Measurements from ENCODE around the gene TBK1. TPM values are rescaled to one million over a fixed set of nuclear protein-coding genes. Genes with fewer than 3 reads are reported as not detected.

The TBK1 gene
- total and polyA plus RNA-seq, 9 donors: 13.3 to 18.3 (median 14.1) TPM

DNA sequence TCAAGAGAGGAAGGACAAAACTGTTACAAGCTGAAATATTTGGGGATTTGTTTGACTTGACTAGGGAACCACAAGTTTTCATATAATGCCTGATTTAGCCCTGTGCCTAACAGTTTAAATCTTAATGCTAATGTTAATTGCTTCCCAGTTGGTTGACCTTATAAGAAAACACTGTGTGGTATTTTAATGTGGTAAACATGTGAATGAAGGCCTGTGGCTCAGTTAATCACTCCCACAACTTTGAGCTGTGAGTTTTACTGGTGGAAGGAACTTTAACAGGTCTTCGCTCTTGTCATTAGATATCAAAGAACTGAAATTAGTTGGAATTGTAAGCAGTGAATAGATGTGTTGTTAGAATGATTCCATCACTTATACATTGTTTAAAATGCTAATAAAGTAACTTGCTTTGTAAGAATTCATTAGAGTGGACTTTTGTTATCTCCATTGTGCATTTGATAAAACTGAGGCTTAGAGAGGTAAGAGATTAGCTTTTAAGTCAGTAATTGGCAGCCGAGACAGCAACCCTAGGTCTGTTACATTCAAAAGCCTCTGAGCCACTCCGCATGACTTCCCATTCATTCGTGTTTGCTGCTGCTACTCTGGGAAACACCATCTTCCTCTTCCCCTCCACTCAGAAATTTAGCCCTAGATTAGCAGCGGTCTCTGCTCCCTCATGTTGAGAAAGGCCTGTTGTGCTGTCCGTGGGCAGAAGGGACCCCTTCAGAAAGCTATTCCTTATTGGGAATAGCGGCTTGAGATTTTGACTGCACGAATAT lies 1.0 kb upstream of the TBK1 start:
- Histone ChIP-seq H3K27me3 (ENCODE audit: control insufficient read depth, insufficient read depth, low read length) (no peaks in the 10 kb centered on the region), H3K27ac (ENCODE audit: low read length) (peak overlapping the region; percentile 94), H3K4me1 (ENCODE audit: control insufficient read depth, insufficient read depth, low read length) (peaks cover 4% of the 10 kb centered on the region), H3K4me3 (ENCODE audit: low read length) (peak overlapping the region; percentile 98), H3K9me3 (replicated peaks; ENCODE audit: control insufficient read depth, low read depth, low read length) (no peaks in the 10 kb centered on the region), H3K36me3 (ENCODE audit: control insufficient read depth, insufficient read depth, low read length) (peaks cover 12% of the 10 kb centered on the region)
- 0% methylated on average over 4 of the region's 8 CpGs for WGBS (ENCODE audit: insufficient coverage)
- peak; percentile 25 for DNase-seq

DNA sequence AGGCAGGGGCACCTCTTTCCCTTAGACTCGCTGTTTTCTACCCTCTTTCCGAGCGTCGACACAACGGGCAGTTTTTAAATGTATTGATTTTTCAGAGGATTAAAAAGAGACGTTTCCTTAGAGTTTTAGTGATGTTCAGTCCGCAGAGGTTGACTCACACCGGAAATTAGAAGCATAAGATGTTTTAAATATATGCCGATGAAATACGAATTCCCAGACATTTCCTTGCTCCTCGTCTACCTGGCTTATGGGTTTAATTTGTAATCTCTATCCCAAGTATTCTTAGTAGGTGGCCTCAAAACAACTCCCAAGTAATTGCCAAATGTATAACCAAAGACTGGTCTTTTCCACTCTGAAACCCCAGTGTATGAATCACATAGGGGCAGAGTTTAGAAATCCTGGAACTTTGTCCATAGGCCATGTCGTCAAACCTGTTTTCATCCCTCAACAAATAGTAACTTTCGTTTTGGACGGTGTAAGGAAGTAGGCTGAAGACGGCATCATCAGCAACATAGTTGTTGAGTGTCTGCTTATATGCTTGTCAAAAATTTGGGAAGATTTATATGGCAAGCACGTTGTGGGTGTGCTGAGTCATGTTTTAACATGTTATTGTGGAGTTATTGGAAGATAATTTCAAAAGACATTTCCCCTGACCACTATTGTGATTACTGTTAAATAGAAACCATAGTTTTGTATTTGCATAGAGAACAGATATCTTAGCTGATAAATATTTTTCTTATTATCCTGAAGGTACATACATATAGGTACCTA lies 824 bp downstream of the TBK1 start:
- peak overlapping the region; percentile 98 for H3K4me3 ChIP-seq (ENCODE audit: low read length)
- no peaks in the 10 kb centered on the region for H3K9me3 ChIP-seq (replicated peaks; ENCODE audit: control insufficient read depth, low read depth, low read length)
- H3K36me3 ChIP-seq (ENCODE audit: control insufficient read depth, insufficient read depth, low read length): peaks cover 9% of the 10 kb centered on the region
- peak overlapping the region; percentile 93 for H3K27ac ChIP-seq (ENCODE audit: low read length)
- peak; percentile 69 for DNase-seq
- WGBS (ENCODE audit: insufficient coverage): 0% methylated on average over 2 of the region's 16 CpGs
- H3K27me3 ChIP-seq (ENCODE audit: control insufficient read depth, insufficient read depth, low read length): no peaks in the 10 kb centered on the region
- peaks cover 4% of the 10 kb centered on the region for H3K4me1 ChIP-seq (ENCODE audit: control insufficient read depth, insufficient read depth, low read length)

DNA sequence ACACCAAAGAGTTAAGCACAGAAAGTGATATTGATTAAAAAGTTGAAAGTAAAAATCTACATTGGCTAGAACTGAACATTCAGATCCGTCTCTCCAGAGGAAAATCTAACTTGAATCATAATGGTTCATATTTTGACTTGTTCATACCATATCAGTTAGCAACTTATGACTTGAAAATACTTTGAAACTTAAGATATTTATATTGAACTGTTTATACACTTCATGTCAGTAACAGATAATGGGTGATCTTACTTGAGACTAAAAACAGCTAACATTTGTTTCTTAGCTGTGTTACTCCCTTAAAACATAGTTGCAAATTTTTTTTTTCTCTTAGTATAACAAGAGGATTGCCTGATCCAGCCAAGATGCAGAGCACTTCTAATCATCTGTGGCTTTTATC lies 3.6 kb downstream of the TBK1 start:
- no peaks in the 10 kb centered on the region for H3K27me3 ChIP-seq (ENCODE audit: control insufficient read depth, insufficient read depth, low read length)
- H3K4me3 ChIP-seq (ENCODE audit: low read length): no peak overlapping the region
- H3K27ac ChIP-seq (ENCODE audit: low read length): no peak overlapping the region
- H3K9me3 ChIP-seq (replicated peaks; ENCODE audit: control insufficient read depth, low read depth, low read length): no peaks in the 10 kb centered on the region
- DNase-seq: no peak
- peaks cover 9% of the 10 kb centered on the region for H3K36me3 ChIP-seq (ENCODE audit: control insufficient read depth, insufficient read depth, low read length)
- peaks cover 6% of the 10 kb centered on the region for H3K4me1 ChIP-seq (ENCODE audit: control insufficient read depth, insufficient read depth, low read length)
- no CpG with 5 or more reads among the region's 1 CpG for WGBS (ENCODE audit: insufficient coverage)

DNA sequence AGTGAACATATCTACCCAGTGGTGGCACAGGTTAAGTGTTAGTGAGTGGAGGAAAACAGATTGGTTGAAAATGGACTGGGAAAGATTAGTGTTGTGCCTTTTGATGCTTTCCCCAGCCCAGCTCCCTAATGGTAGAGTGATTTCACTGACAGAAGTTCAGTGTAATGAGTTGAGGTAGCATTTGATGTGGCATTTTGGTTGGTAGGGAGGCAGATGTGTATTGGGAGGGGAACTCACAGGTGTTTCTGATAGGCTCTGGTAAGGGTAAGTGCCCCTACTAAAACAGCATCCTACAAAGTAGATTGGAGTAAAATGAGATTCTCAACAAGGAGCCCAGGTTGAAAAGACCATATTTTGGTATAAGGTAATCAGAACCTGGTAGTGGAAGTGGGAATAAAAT lies 4.2 kb downstream of the TBK1 start:
- no peaks in the 10 kb centered on the region for H3K27me3 ChIP-seq (ENCODE audit: control insufficient read depth, insufficient read depth, low read length)
- no peaks in the 10 kb centered on the region for H3K9me3 ChIP-seq (replicated peaks; ENCODE audit: control insufficient read depth, low read depth, low read length)
- H3K36me3 ChIP-seq (ENCODE audit: control insufficient read depth, insufficient read depth, low read length): peaks cover 11% of the 10 kb centered on the region
- H3K4me1 ChIP-seq (ENCODE audit: control insufficient read depth, insufficient read depth, low read length): peaks cover 4% of the 10 kb centered on the region
- no peak overlapping the region for H3K4me3 ChIP-seq (ENCODE audit: low read length)
- no peak overlapping the region for H3K27ac ChIP-seq (ENCODE audit: low read length)
- DNase-seq: no peak

DNA sequence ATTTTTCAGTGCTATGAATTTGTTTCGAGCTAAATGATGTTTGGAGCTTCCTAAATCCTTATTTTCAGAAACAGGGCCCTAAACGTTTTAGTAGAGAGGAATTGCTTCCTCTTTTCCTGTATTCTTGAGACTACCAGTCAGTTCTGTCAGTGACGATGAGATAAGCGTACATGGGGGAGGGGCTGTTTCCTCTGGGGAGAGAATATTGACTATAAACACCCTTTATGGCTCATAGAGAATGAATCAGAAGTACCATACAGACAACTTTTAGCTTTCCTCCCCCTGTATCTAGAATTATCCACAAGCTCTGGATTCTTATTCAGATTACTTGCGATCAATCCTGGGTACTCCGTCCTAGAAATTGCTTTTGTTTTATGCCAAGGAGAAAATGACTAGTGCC lies 5.1 kb downstream of the TBK1 start:
- H3K27ac ChIP-seq (ENCODE audit: low read length): no peak overlapping the region
- H3K36me3 ChIP-seq (ENCODE audit: control insufficient read depth, insufficient read depth, low read length): peaks cover 15% of the 10 kb centered on the region
- DNase-seq: peak; percentile 17
- 100% methylated on average over 1 of the region's 6 CpGs for WGBS (ENCODE audit: insufficient coverage)
- H3K9me3 ChIP-seq (replicated peaks; ENCODE audit: control insufficient read depth, low read depth, low read length): no peaks in the 10 kb centered on the region
- no peak overlapping the region for H3K4me3 ChIP-seq (ENCODE audit: low read length)
- peaks cover 2% of the 10 kb centered on the region for H3K4me1 ChIP-seq (ENCODE audit: control insufficient read depth, insufficient read depth, low read length)
- no peaks in the 10 kb centered on the region for H3K27me3 ChIP-seq (ENCODE audit: control insufficient read depth, insufficient read depth, low read length)

DNA sequence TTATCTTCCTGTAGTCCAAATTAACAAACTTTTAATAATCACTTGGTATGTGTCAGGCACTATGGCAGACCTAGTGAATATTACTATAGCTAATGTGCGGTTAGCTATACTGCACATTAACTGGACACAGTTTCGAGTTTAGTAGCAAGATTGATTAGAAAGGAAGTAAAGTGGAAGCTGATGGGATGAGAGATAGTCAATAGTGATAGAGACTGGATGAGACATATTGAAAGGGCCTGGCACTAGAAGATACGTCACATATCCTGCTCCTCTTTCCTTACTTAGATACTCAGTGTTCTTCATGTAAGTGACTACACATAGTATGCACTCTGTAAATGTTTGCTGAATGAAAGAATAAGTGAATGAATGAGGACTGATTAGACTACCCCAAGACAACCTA lies 5.5 kb downstream of the TBK1 start:
- Histone ChIP-seq H3K27me3 (ENCODE audit: control insufficient read depth, insufficient read depth, low read length) (no peaks in the 10 kb centered on the region), H3K4me3 (ENCODE audit: low read length) (no peak overlapping the region), H3K36me3 (ENCODE audit: control insufficient read depth, insufficient read depth, low read length) (peaks cover 15% of the 10 kb centered on the region), H3K27ac (ENCODE audit: low read length) (no peak overlapping the region), H3K4me1 (ENCODE audit: control insufficient read depth, insufficient read depth, low read length) (peaks cover 2% of the 10 kb centered on the region), H3K9me3 (replicated peaks; ENCODE audit: control insufficient read depth, low read depth, low read length) (no peaks in the 10 kb centered on the region)
- no CpG with 5 or more reads among the region's 3 CpGs for WGBS (ENCODE audit: insufficient coverage)
- no peak for DNase-seq

DNA sequence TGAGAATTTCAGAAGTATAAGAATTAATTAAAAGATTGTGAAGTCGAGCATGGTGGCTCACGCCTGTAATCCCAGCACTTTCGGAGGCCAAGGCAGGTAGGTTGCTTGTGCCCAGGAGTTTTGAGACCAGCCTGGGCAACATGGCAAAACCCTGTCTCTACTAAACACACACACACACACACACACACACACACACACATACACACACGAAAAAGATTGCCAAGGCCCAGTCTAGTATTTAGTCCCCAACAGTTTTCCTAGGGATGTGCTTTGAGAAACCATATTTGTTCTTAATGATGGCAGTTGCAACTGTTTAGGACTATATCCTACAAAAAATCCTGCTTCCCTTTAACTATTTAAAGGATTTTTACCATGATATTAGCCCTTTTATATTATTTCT lies 6.0 kb downstream of the TBK1 start:
- Histone ChIP-seq H3K9me3 (replicated peaks; ENCODE audit: control insufficient read depth, low read depth, low read length) (no peaks in the 10 kb centered on the region), H3K4me3 (ENCODE audit: low read length) (no peak overlapping the region), H3K27ac (ENCODE audit: low read length) (no peak overlapping the region), H3K36me3 (ENCODE audit: control insufficient read depth, insufficient read depth, low read length) (peaks cover 18% of the 10 kb centered on the region), H3K27me3 (ENCODE audit: control insufficient read depth, insufficient read depth, low read length) (no peaks in the 10 kb centered on the region), H3K4me1 (ENCODE audit: control insufficient read depth, insufficient read depth, low read length) (peaks cover 2% of the 10 kb centered on the region)
- WGBS (ENCODE audit: insufficient coverage): no CpG with 5 or more reads among the region's 4 CpGs
- DNase-seq: no peak

DNA sequence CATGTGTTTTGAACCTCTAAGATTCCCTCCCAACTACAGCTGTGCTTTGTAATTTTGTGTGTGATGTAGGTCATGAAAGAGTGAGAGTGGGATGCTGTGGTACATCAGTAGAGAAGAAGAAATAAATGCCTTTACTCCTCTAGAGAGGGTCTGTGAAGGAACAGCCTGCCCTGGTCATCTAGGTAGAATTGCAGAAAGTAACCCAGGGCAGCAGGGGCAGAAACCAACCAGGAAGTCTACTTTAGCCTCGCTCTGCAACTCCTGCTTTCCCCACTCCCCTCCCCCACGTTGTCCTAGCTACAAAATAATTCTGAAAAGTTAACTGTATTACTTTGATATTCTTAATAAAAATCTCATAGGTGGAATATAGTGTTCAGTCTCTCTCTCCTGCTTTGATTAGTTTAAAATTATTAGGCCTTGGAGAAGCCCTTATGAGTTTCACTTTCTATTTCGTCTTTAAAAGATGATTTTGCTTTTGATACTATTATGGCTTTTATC lies 7.5 kb downstream of the TBK1 start:
- Histone ChIP-seq H3K36me3 (ENCODE audit: control insufficient read depth, insufficient read depth, low read length) (peaks cover 18% of the 10 kb centered on the region), H3K27me3 (ENCODE audit: control insufficient read depth, insufficient read depth, low read length) (no peaks in the 10 kb centered on the region), H3K4me1 (ENCODE audit: control insufficient read depth, insufficient read depth, low read length) (peaks cover 2% of the 10 kb centered on the region), H3K27ac (ENCODE audit: low read length) (peak overlapping the region; percentile 47), H3K9me3 (replicated peaks; ENCODE audit: control insufficient read depth, low read depth, low read length) (no peaks in the 10 kb centered on the region), H3K4me3 (ENCODE audit: low read length) (no peak overlapping the region)
- no CpG with 5 or more reads among the region's 3 CpGs for WGBS (ENCODE audit: insufficient coverage)
- no peak for DNase-seq

DNA sequence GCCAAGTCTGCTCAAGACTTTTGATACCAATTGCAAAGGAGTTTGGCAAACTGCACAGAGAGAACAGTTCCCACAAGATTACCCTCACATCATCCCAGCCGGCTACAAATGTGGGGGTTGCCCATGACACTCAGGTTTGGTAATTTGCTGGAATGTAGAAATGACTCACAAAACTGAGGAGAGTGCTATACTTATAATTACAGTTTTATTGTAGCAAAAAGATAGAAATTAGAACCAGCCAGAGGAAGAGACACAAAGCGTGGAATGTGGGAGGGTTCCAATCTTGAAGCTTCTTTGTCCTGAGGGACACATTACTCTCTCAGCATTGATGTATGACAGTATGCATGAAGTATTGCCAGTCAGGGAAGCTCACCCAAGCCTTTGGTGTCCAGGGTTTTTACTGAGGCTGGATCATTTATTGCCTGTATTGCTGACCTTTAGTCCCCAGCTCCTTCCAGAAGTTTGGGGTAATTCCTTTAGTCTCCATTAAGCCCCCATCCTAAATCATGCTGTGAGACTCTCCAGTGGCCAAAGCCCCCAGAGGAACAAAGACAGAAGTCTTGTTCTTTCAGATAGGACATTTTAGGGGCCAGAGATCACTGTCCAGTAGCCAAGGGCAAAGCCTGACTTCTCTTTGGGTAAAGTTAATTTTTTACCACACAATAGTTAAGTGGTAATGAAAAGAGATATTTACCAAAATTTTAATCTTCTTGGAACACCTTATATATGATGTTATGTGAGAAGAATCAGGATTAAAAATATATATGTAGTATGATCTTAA lies 9.9 kb downstream of the TBK1 start:
- no CpG with 5 or more reads among the region's 2 CpGs for WGBS (ENCODE audit: insufficient coverage)
- Histone ChIP-seq H3K4me1 (ENCODE audit: control insufficient read depth, insufficient read depth, low read length) (peaks cover 2% of the 10 kb centered on the region), H3K4me3 (ENCODE audit: low read length) (no peak overlapping the region), H3K36me3 (ENCODE audit: control insufficient read depth, insufficient read depth, low read length) (peaks cover 18% of the 10 kb centered on the region), H3K27ac (ENCODE audit: low read length) (no peak overlapping the region), H3K9me3 (replicated peaks; ENCODE audit: control insufficient read depth, low read depth, low read length) (no peaks in the 10 kb centered on the region), H3K27me3 (ENCODE audit: control insufficient read depth, insufficient read depth, low read length) (no peaks in the 10 kb centered on the region)
- DNase-seq: no peak

DNA sequence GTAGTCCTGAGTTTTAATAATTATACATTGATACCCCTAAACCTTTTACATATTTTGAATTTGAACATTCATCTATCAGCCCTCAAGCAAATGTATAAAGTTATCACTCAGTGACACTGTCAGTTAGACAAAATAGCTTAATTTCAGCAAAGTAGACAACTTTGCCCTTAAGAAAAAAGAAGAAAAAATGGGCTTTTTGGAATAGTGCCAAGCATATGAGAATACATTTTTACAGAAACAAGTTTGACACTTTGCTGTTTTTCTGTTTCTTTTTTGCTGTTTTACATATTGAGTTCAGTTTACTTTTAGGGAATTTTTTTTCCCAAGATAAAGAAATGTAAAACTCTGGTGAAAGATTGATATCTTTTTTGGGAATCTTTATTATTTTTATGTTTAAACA lies 14.3 kb downstream of the TBK1 start:
- no peak overlapping the region for H3K4me3 ChIP-seq (ENCODE audit: low read length)
- H3K4me1 ChIP-seq (ENCODE audit: control insufficient read depth, insufficient read depth, low read length): peaks cover 10% of the 10 kb centered on the region
- H3K9me3 ChIP-seq (replicated peaks; ENCODE audit: control insufficient read depth, low read depth, low read length): no peaks in the 10 kb centered on the region
- peaks cover 24% of the 10 kb centered on the region for H3K36me3 ChIP-seq (ENCODE audit: control insufficient read depth, insufficient read depth, low read length)
- H3K27me3 ChIP-seq (ENCODE audit: control insufficient read depth, insufficient read depth, low read length): no peaks in the 10 kb centered on the region
- H3K27ac ChIP-seq (ENCODE audit: low read length): no peak overlapping the region
- no peak for DNase-seq

All from muscle of leg (tissue), 11 donors.